Activated naive CD4-positive, alpha-beta T cell treated with anti-CD3 and anti-CD28 coated beads, Interleukin-2, amount 50 U/mL, for 24 hours (primary cell): Measurements from ENCODE around the gene ABCB1.
A peak's percentile ranks its signal among the peaks of the same experiment; 100 is the strongest.
"Not testable (repeated sequence)": the region's sequence is repeated elsewhere in the genome, so short reads cannot be mapped to it uniquely, and the experiment has no call there.

Source experiments
- H3K27ac Mint-ChIP-seq: one replicate; pipeline ENCODE4 v1.8.0; 2021; ENCODE audit warnings: mild to moderate bottlenecking, mixed read lengths
- H3K27me3 Mint-ChIP-seq: one replicate; pipeline ENCODE4 v1.8.0; 2021; ENCODE audit warnings: mixed read lengths
- H3K36me3 Mint-ChIP-seq: one replicate; pipeline ENCODE4 v1.8.0; 2021; ENCODE audit warnings: mixed read lengths
- H3K4me1 Mint-ChIP-seq: one replicate; pipeline ENCODE4 v1.8.0; 2021; ENCODE audit warnings: mixed read lengths
- H3K4me3 Mint-ChIP-seq: one replicate; pipeline ENCODE4 v1.8.0; 2021; ENCODE audit warnings: mild to moderate bottlenecking, mixed read lengths
- H3K9me3 Mint-ChIP-seq: one replicate; pipeline ENCODE4 v1.8.0; 2021; ENCODE audit warnings: mixed read lengths

The ABCB1 gene

DNA sequence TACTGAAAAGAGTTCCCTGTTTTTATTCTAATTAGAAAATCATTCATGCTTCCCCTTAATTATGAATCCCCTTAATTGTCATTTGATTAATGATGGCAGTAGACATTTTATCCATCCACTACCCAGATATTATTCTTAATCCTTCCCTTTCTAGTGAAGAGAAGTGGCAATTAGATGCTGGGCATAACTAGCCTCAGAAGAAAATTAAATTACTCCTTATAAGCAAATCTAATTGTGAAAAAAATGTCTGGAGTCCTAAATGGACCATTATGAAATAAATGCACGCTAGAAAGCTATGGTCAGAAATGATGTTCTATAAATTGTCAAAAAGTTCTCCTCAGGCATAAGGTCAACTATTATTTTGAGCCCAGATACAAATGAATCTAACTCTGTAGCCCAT lies 4.5 kb downstream of the ABCB1 start:
- Mint-ChIP-seq H3K36me3 (no peaks in the 10 kb centered on the region), H3K9me3 (no peaks in the 10 kb centered on the region), H3K27me3 (peaks cover 10% of the 10 kb centered on the region), H3K4me1 (peaks cover 24% of the 10 kb centered on the region), H3K4me3 (no peak overlapping the region), H3K27ac (no peak overlapping the region)

DNA sequence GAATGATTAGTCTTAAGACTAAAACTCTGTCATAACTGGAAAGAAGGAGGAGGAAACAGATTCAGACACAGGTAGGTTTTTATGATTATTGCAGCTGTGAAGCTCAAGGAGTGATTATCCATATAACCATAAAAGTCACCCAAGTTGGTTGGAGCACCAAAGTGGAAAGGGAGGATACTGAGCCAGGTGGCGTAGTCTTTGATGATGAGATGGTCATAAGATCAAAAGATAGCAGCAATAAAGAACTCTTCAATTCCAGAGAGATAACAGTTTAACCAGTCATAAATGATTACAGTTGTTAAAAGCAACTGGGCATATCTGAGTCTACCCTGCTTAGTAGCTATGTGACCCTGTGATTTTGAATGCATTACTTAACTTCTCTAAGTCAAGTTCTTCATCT lies 8.4 kb downstream of the ABCB1 start:
- H3K4me1 Mint-ChIP-seq: peaks cover 3% of the 10 kb centered on the region
- H3K4me3 Mint-ChIP-seq: no peak overlapping the region
- H3K36me3 Mint-ChIP-seq: no peaks in the 10 kb centered on the region
- no peak overlapping the region for H3K27ac Mint-ChIP-seq
- no peaks in the 10 kb centered on the region for H3K27me3 Mint-ChIP-seq
- H3K9me3 Mint-ChIP-seq: no peaks in the 10 kb centered on the region

- no peaks in the 10 kb centered on the region for H3K27me3 Mint-ChIP-seq
- no peaks in the 10 kb centered on the region for H3K36me3 Mint-ChIP-seq
- no peaks in the 10 kb centered on the region for H3K9me3 Mint-ChIP-seq
- H3K4me3 Mint-ChIP-seq: no peak overlapping the region
- peaks cover 6% of the 10 kb centered on the region for H3K4me1 Mint-ChIP-seq
- H3K27ac Mint-ChIP-seq: no peak overlapping the region
Observed at GRCh38 chr7:87591211-87591610, 9.5 kb downstream of the ABCB1 start.

- Mint-ChIP-seq H3K27me3 (no peaks in the 10 kb centered on the region), H3K36me3 (no peaks in the 10 kb centered on the region), H3K4me3 (no peak overlapping the region), H3K27ac (no peak overlapping the region), H3K9me3 (no peaks in the 10 kb centered on the region), H3K4me1 (peaks cover 7% of the 10 kb centered on the region)
Observed at GRCh38 chr7:87590578-87590977, 10.1 kb downstream of the ABCB1 start.

DNA sequence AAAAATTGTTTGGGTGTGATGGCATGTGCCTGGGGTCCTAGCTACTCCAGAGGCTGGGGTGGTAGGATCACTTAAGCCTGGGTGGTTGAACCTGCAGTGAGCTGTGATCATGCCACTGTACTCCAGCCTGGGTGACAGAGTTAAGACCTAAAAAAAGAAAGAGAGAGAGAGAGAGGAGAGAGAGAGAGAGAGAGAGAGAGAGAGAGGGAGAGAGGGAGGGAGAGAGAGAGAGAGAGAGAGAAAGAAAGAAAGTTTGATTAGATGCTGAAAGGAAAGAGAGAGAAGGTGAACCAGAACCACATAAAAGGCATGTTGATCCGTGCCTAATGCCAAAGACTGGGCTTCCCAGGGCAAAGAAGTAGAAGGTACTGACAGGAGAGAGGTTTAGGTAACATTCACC lies 11.1 kb downstream of the ABCB1 start:
- Mint-ChIP-seq H3K4me3 (no peak overlapping the region), H3K36me3 (peaks cover 2% of the 10 kb centered on the region), H3K9me3 (no peaks in the 10 kb centered on the region), H3K4me1 (peaks cover 7% of the 10 kb centered on the region), H3K27ac (no peak overlapping the region), H3K27me3 (no peaks in the 10 kb centered on the region)

DNA sequence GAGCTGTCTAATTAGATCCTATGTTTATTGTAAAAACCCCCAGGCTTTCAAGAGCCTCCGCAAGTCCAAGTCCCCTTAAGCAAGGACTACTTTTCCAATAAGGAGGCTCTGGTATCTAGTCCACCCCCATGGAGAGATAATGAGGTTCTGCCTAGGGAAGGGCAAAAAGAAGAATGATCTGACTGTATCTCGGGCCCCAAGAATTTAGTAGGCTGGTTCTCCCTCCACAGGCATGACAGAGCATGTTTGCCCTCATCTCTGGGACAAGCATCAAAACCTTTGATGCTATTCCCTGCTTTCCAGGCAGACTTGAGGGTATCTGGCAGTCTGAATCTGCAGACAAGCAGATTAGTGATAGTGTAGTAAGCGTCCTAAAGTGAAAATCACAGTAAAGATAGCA lies 19.0 kb downstream of the ABCB1 start:
- Mint-ChIP-seq H3K36me3 (peaks cover 7% of the 10 kb centered on the region), H3K4me1 (peaks cover 7% of the 10 kb centered on the region), H3K27ac (no peak overlapping the region), H3K4me3 (no peak overlapping the region), H3K27me3 (peaks cover 12% of the 10 kb centered on the region), H3K9me3 (peaks cover 8% of the 10 kb centered on the region)

- peaks cover 7% of the 10 kb centered on the region for H3K36me3 Mint-ChIP-seq
- H3K27me3 Mint-ChIP-seq: peaks cover 12% of the 10 kb centered on the region
- peaks cover 8% of the 10 kb centered on the region for H3K9me3 Mint-ChIP-seq
- peaks cover 1% of the 10 kb centered on the region for H3K4me1 Mint-ChIP-seq
- no peak overlapping the region for H3K4me3 Mint-ChIP-seq
- H3K27ac Mint-ChIP-seq: no peak overlapping the region
Observed at GRCh38 chr7:87580636-87581035, 20.0 kb downstream of the ABCB1 start.

- no peak overlapping the region for H3K27ac Mint-ChIP-seq
Observed at GRCh38 chr7:87575521-87575920, 25.2 kb downstream of the ABCB1 start.

DNA sequence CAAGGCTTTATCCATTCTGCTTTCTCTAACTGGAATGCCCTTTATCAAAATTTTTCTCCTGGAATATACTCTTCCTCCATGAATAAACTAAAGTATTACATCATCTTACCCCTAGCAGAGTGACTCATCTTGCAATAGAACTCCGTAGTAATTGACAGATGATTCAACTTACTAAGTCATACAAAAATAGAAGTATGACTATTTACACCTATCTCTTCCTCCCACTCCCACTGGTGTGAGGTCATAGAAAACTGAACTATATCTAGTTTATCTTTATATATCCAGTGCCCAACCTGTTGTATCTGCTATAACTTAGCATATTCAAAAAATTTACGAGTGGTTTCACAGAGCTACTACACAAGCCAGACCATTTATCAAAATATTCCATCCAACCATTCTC lies 26.1 kb downstream of the ABCB1 start:
- peak overlapping the region; percentile 42 for H3K4me3 Mint-ChIP-seq
- H3K36me3 Mint-ChIP-seq: peaks cover 4% of the 10 kb centered on the region
- peaks cover 3% of the 10 kb centered on the region for H3K9me3 Mint-ChIP-seq
- peaks cover 21% of the 10 kb centered on the region for H3K4me1 Mint-ChIP-seq
- H3K27me3 Mint-ChIP-seq: peaks cover 1% of the 10 kb centered on the region
- H3K27ac Mint-ChIP-seq: peak overlapping the region; percentile 87

More at GRCh38 chr7:87575521-87575920, 25.2 kb downstream of the ABCB1 start:
- peaks cover 3% of the 10 kb centered on the region for H3K27me3 Mint-ChIP-seq
- H3K4me3 Mint-ChIP-seq: no peak overlapping the region
- H3K36me3 Mint-ChIP-seq: peaks cover 5% of the 10 kb centered on the region
- H3K4me1 Mint-ChIP-seq: peaks cover 21% of the 10 kb centered on the region
- peaks cover 6% of the 10 kb centered on the region for H3K9me3 Mint-ChIP-seq

DNA sequence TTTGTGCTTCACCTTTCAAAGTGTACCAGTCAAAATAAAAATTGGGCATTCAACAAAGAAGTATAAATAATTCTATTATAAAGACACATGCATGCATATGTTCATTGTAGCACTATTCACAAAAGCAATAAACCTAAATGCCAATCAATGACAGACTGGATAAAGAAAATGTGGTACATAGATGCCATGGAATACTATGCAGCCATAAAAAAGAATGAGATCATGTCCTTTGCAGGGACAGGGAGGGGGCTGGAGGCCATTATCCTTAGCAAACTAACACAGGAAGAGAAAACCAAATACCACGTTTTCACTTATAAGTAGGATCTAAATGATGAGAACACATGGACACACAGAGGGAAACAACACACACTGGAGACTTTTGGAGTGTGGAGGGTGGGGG lies 28.2 kb downstream of the ABCB1 start:
- H3K4me3 Mint-ChIP-seq, H3K27me3 Mint-ChIP-seq, H3K9me3 Mint-ChIP-seq, H3K36me3 Mint-ChIP-seq, H3K27ac Mint-ChIP-seq: not testable (repeated sequence)
- peaks cover 21% of the 10 kb centered on the region for H3K4me1 Mint-ChIP-seq

DNA sequence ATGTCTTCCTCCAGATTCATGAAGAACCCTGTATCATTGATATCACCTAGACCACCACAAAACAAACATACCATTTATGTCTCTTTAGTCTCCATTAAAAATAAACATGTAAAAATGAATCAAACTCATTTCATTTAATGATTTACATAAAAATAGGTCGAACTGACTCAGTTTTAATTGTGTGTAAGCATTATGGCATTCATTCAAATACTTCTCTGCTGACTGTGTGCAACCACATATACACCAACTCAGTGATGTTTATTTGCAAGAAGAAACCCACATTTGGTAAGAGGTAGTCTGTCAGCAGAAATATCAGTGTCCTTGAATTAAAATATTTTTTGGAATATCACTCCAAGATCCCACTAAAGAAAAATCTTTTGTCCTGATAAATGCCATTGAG lies 30.5 kb downstream of the ABCB1 start:
- Mint-ChIP-seq H3K9me3 (no peaks in the 10 kb centered on the region), H3K36me3 (peaks cover 2% of the 10 kb centered on the region), H3K4me1 (peaks cover 16% of the 10 kb centered on the region), H3K27ac (no peak overlapping the region), H3K27me3 (no peaks in the 10 kb centered on the region), H3K4me3 (no peak overlapping the region)

DNA sequence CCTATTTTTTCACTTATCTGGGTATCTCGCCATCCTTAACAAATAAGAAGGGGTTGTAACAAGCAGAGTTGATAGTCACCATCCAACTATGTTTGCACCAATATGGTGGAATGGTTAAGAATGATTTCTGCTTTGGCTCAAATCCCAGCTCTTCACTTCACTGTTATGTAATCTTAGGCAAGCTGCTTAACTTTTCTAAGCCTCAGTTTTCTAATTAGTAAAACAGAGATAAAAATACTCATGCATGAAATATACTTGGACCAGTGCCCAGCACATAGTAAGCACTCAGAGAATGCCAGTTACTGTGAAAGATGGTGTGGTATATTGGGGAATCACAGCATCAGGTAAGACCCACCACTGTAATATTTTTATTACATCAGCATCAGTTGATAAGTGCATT lies 33.6 kb downstream of the ABCB1 start:
- Mint-ChIP-seq H3K27me3 (no peaks in the 10 kb centered on the region), H3K27ac (no peak overlapping the region), H3K36me3 (no peaks in the 10 kb centered on the region), H3K9me3 (no peaks in the 10 kb centered on the region), H3K4me3 (no peak overlapping the region), H3K4me1 (peaks cover 3% of the 10 kb centered on the region)

- H3K4me1 Mint-ChIP-seq: peaks cover 3% of the 10 kb centered on the region
- H3K4me3 Mint-ChIP-seq: no peak overlapping the region
- H3K36me3 Mint-ChIP-seq: no peaks in the 10 kb centered on the region
- H3K27ac Mint-ChIP-seq: no peak overlapping the region
- H3K9me3 Mint-ChIP-seq: no peaks in the 10 kb centered on the region
- H3K27me3 Mint-ChIP-seq: no peaks in the 10 kb centered on the region
Observed at GRCh38 chr7:87566311-87566900, 34.3 kb downstream of the ABCB1 start.

DNA sequence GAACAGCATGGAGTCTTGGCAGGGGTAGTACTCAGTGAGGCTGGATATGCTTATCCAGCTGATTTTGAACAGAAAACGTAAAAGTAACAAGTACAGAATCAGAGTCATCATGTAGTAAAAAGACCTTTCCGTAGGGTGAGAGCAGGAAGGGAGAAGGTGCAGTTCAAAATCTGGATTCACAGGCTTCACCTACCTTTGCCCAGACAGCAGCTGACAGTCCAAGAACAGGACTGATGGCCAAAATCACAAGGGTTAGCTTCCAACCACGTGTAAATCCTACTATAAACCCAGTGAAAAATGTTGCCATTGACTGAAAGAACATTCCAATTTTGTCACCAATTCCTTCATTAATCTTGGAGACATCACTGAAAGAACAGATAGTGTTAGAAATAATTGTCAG lies 34.8 kb downstream of the ABCB1 start:
- peaks cover 3% of the 10 kb centered on the region for H3K4me1 Mint-ChIP-seq
- H3K27ac Mint-ChIP-seq: no peak overlapping the region
- no peak overlapping the region for H3K4me3 Mint-ChIP-seq
- H3K27me3 Mint-ChIP-seq: no peaks in the 10 kb centered on the region
- H3K36me3 Mint-ChIP-seq: no peaks in the 10 kb centered on the region
- no peaks in the 10 kb centered on the region for H3K9me3 Mint-ChIP-seq

DNA sequence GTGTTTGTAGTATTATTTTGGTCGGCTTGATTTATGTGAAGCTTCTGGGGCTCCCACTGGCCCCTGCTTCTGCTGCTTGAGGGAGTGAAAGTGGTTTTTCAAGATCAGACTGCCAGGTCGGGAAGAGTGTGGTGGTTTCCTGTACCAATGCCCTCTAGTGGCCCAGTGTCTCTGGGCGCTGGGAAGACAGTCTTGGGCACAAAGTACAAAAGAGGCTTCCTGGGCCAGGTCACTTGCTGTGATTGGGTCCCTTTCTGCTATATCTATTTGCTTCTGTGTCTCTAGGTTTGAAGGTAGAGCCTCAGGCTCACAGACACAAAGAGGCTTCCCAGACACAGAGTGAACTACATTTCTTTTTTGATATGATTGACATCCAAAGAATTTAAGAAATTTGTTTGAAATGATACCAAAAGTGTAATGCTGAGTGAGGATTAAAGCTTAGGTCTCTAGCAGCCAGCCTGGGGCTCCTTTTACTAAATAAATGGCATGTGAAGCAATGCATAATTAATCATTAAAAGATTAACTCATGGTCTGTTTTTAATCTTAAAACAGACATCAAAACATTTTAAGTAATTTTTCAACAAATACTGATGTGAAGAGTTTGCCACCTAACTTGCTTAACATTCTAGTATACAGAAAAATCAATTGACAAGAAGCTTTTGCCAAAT lies 36.3 kb downstream of the ABCB1 start:
- peaks cover 3% of the 10 kb centered on the region for H3K4me1 Mint-ChIP-seq
- no peaks in the 10 kb centered on the region for H3K36me3 Mint-ChIP-seq
- H3K4me3 Mint-ChIP-seq: no peak overlapping the region
- no peaks in the 10 kb centered on the region for H3K27me3 Mint-ChIP-seq
- H3K27ac Mint-ChIP-seq: no peak overlapping the region
- H3K9me3 Mint-ChIP-seq: no peaks in the 10 kb centered on the region

GRCh38 chr7:87561702-87562101 lies 39.0 kb downstream of the ABCB1 start:
- no peak overlapping the region for H3K4me3 Mint-ChIP-seq

GRCh38 chr7:87561102-87561501 lies 39.6 kb downstream of the ABCB1 start:
- H3K27me3 Mint-ChIP-seq: no peaks in the 10 kb centered on the region
- no peaks in the 10 kb centered on the region for H3K9me3 Mint-ChIP-seq
- H3K27ac Mint-ChIP-seq: no peak overlapping the region
- no peak overlapping the region for H3K4me3 Mint-ChIP-seq
- H3K36me3 Mint-ChIP-seq: no peaks in the 10 kb centered on the region
- peaks cover 3% of the 10 kb centered on the region for H3K4me1 Mint-ChIP-seq

More at GRCh38 chr7:87561702-87562101, 39.0 kb downstream of the ABCB1 start:
- Mint-ChIP-seq H3K36me3 (no peaks in the 10 kb centered on the region), H3K9me3 (no peaks in the 10 kb centered on the region), H3K27ac (no peak overlapping the region), H3K27me3 (no peaks in the 10 kb centered on the region), H3K4me1 (peaks cover 3% of the 10 kb centered on the region)
